PC-9 (cell line): Measurements from ENCODE around the gene SIGMAR1. TPM values are rescaled to one million over a fixed set of nuclear protein-coding genes. Genes with fewer than 3 reads are reported as not detected.

Experiments
- BruUV-seq: library from RNA; stranded (reverse); fragments of 400-500 nt; replicated peaks from 2 replicates; lab custom pipeline; 2021; lab: Mats Ljungman, UMichigan
- CTCF ChIA-PET: fragments of 300-600 bp; sonication (Branson Sonifier 250); formaldehyde crosslinking; loops from one replicate; lab custom pipeline; 2022; ENCODE audit warnings: antibody characterized with exemption; lab: Charles Lee
- POLR2A ChIA-PET: fragments of 300-600 bp; sonication (Branson Sonifier 250); formaldehyde crosslinking; loops from one replicate; lab custom pipeline; 2022; ENCODE audit warnings: antibody characterized with exemption; ENCODE audit not compliant: unreplicated experiment; lab: Charles Lee
- DNase-seq, 2 experiments: peaks; one replicate each; pipeline versions ENCODE4 v3.0.0 to v3.0.0-alpha.2; 2015 to 2022; ENCODE audit warnings: mixed read lengths in 1 of 2
- H2AFZ ChIP-seq: fragments of 200-600 bp; sonication (generic); 2 replicates; pipeline ENCODE4 v1.8.1; 2017; ENCODE audit warnings: antibody characterized with exemption
- H3F3A ChIP-seq: fragments of 200-600 bp; sonication (generic); 2 replicates; pipeline ENCODE4 v1.8.1; 2017; ENCODE audit warnings: antibody characterized with exemption, mild to moderate bottlenecking, low read depth; ENCODE audit not compliant: insufficient read depth
- H3K27ac ChIP-seq: fragments of 200-600 bp; sonication (generic); 2 replicates; pipeline ENCODE4 v1.6.1; 2016; ENCODE audit warnings: mixed run types
- H3K27me3 ChIP-seq: fragments of 200-600 bp; sonication (generic); 2 replicates; pipeline ENCODE4 v1.6.1; 2016; ENCODE audit warnings: low read depth, mixed run types; ENCODE audit not compliant: insufficient read depth
- H3K36me3 ChIP-seq: fragments of 200-600 bp; sonication (generic); 2 replicates; pipeline ENCODE4 v1.6.1; 2016; ENCODE audit warnings: low read depth, mixed run types
- H3K4me1 ChIP-seq: fragments of 200-600 bp; sonication (generic); replicated peaks from 2 replicates; pipeline ENCODE4 v1.6.1; 2016; ENCODE audit warnings: mixed run types; ENCODE audit not compliant: insufficient read depth
- H3K4me2 ChIP-seq: fragments of 200-600 bp; sonication (generic); 2 replicates; pipeline ENCODE4 v1.6.1; 2017; ENCODE audit warnings: mixed run types
- H3K4me3 ChIP-seq: fragments of 200-600 bp; sonication (generic); 2 replicates; pipeline ENCODE4 v1.6.1; 2016; ENCODE audit warnings: mixed run types
- H3K79me2 ChIP-seq: fragments of 200-600 bp; sonication (generic); 2 replicates; pipeline ENCODE4 v1.6.1; 2017; ENCODE audit warnings: low read depth, mixed run types
- H3K9me2 ChIP-seq: fragments of 200-600 bp; sonication (generic); 2 replicates; pipeline ENCODE4 v1.8.1; 2017; ENCODE audit warnings: mild to moderate bottlenecking; ENCODE audit not compliant: insufficient read depth
- H3K9me3 ChIP-seq: fragments of 200-600 bp; sonication (generic); 2 replicates; pipeline ENCODE4 v1.8.1; 2016; ENCODE audit warnings: low read depth; ENCODE audit not compliant: insufficient read depth
- H4K20me1 ChIP-seq: fragments of 200-600 bp; sonication (generic); 2 replicates; pipeline ENCODE4 v1.8.1; 2017; ENCODE audit not compliant: insufficient read depth
- EZH2 ChIP-seq: fragments of 200-600 bp; sonication (generic); IDR thresholded peaks from 2 replicates; pipeline ENCODE4 v1.8.0; 2017; ENCODE audit warnings: antibody characterized with exemption, low read depth
- intact Hi-C: fragments of 100-400 bp; cut with micrococcal nuclease; formaldehyde crosslinking; loops from one replicate; pipeline ENCODE4 v1.10.0; 2022; ENCODE audit not compliant: unreplicated experiment
- total RNA-seq: library from RNA; stranded (reverse); gene quantifications from 2 replicates; pipeline ENCODE4 v1.2.3, GENCODE V29; 2021
- TF ChIP-seq, protein P1 (sequence below): fragments of 200-600 bp; sonication (generic); conservative IDR thresholded peaks from 2 replicates; pipeline ENCODE4 v1.6.1; 2017; ENCODE audit warnings: mixed run types, antibody characterized with exemption, mild to moderate bottlenecking, moderate library complexity

The SIGMAR1 gene
- total RNA-seq, 1 experiment from 2014 or later: 57.9 TPM

- Histone ChIP-seq H3K79me2 (peaks cover 18% of the 10 kb centered on the region), H3K4me3 (no peak overlapping the region), H3F3A (peaks cover 5% of the 10 kb centered on the region; the same call in 1 of the 2 replicates), H3K36me3 (no peaks in the 10 kb centered on the region), H3K9me3 (no peaks in the 10 kb centered on the region), H3K4me2 (no peak overlapping the region), H3K27ac (no peak overlapping the region), H3K27me3 (peaks cover 5% of the 10 kb centered on the region), H2AFZ (no peak overlapping the region), H3K4me1 (peaks cover 9% of the 10 kb centered on the region; the same call in 1 of the 2 replicates), H3K9me2 (no peaks in the 10 kb centered on the region), H4K20me1 (no peaks in the 10 kb centered on the region)
- TF ChIP-seq, protein P1, sequence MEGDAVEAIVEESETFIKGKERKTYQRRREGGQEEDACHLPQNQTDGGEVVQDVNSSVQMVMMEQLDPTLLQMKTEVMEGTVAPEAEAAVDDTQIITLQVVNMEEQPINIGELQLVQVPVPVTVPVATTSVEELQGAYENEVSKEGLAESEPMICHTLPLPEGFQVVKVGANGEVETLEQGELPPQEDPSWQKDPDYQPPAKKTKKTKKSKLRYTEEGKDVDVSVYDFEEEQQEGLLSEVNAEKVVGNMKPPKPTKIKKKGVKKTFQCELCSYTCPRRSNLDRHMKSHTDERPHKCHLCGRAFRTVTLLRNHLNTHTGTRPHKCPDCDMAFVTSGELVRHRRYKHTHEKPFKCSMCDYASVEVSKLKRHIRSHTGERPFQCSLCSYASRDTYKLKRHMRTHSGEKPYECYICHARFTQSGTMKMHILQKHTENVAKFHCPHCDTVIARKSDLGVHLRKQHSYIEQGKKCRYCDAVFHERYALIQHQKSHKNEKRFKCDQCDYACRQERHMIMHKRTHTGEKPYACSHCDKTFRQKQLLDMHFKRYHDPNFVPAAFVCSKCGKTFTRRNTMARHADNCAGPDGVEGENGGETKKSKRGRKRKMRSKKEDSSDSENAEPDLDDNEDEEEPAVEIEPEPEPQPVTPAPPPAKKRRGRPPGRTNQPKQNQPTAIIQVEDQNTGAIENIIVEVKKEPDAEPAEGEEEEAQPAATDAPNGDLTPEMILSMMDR: no peak
- no peak for TF ChIP-seq EZH2
- intact Hi-C loops: loop anchor here (2.0 kb wide), 1 partner anchor 22 kb away; the partner anchor contains the start of gene RPP25L
- ChIA-PET CTCF (interaction anchor here (0.6 to 1.7 kb wide), 3 partner anchors 30 to 1308 kb away, joined by 3 to 4 read pairs (median 4); no protein-coding TSS in a partner anchor), POLR2A (no interaction called here)
- BruUV-seq: TSS peak; percentile 35
- DNase-seq: no peak
These were observed 2.9 kb downstream of the SIGMAR1 start for GRCh38 chr9:34634551-34635248.

GRCh38 chr9:34633851-34634550, 3.6 kb downstream of the SIGMAR1 start:
- H3F3A ChIP-seq: peaks cover 5% of the 10 kb centered on the region; the same call in 1 of the 2 replicates
- TF ChIP-seq, protein P1: peak; percentile 82
- no peak for TF ChIP-seq EZH2
- ChIA-PET POLR2A (no interaction called here), CTCF (interaction anchor here (0.6 to 1.7 kb wide), 3 partner anchors 31 to 1307 kb away, joined by 3 to 4 read pairs (median 4); no protein-coding TSS in a partner anchor)
- DNase-seq: peak in 1 of 2 experiments; percentile 53
- H3K4me1 ChIP-seq: peaks cover 9% of the 10 kb centered on the region; the same call in 1 of the 2 replicates
- H2AFZ ChIP-seq: no peak overlapping the region
- no peaks in the 10 kb centered on the region for H3K36me3 ChIP-seq
- no peaks in the 10 kb centered on the region for H4K20me1 ChIP-seq
- H3K9me2 ChIP-seq: no peaks in the 10 kb centered on the region
- no peaks in the 10 kb centered on the region for H3K9me3 ChIP-seq
- H3K4me2 ChIP-seq: no peak overlapping the region
- intact Hi-C loops: loop anchor here (2.0 kb wide), 1 partner anchor 21 kb away; the partner anchor contains the start of gene RPP25L
- H3K4me3 ChIP-seq: no peak overlapping the region
- H3K27ac ChIP-seq: no peak overlapping the region
- H3K27me3 ChIP-seq: peaks cover 11% of the 10 kb centered on the region
- peaks cover 18% of the 10 kb centered on the region for H3K79me2 ChIP-seq
- no TSS peak for BruUV-seq

DNA sequence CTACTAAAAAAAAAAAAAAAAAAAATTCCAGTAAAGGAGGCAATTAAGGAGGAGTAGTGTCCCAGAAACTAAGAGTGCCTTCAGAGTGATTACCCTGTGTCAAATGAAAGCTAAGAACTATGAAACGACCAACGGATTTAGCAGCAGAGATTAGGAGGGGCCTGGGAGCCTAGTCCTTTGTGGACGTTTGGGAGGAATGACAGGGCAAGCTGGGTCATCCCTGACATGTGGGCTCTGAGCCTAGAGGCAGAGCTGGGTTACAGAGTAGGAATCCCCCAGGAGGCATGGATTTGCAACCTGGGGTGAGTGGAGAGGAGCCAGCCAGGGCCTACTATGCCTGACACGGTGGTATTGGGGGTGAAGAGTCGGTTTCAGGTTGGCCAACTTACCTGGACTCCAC, 4.4 kb downstream of the SIGMAR1 start:
- CTCF ChIA-PET: interaction anchor here (0.6 to 1.7 kb wide), 3 partner anchors 32 to 170 kb away, joined by 4 to 7 read pairs (median 4); no protein-coding TSS in a partner anchor
- no peak for DNase-seq
- POLR2A ChIA-PET: no interaction called here
- H3K4me2 ChIP-seq: no peak overlapping the region
- H3K9me3 ChIP-seq: no peaks in the 10 kb centered on the region
- H3K9me2 ChIP-seq: no peaks in the 10 kb centered on the region
- H3K79me2 ChIP-seq: peaks cover 18% of the 10 kb centered on the region
- no peak overlapping the region for H3K4me3 ChIP-seq
- no peak for TF ChIP-seq EZH2
- TF ChIP-seq, protein P1: no peak
- no peak overlapping the region for H3K27ac ChIP-seq
- H3K4me1 ChIP-seq: peaks cover 5% of the 10 kb centered on the region; the same call in 1 of the 2 replicates
- peaks cover 16% of the 10 kb centered on the region for H3K27me3 ChIP-seq
- no peaks in the 10 kb centered on the region for H3K36me3 ChIP-seq
- no peaks in the 10 kb centered on the region for H4K20me1 ChIP-seq
- H3F3A ChIP-seq: no peaks in the 10 kb centered on the region; the same call in 1 of the 2 replicates
- no peak overlapping the region for H2AFZ ChIP-seq
- BruUV-seq: no TSS peak
- intact Hi-C loops: no loop called here
